H9 (cell line): ENCODE measurements around the gene CBR3. TPM values are rescaled to one million over a fixed set of nuclear protein-coding genes. Genes with fewer than 3 reads are reported as not detected.

Experiments
- DNase-seq: peaks from one replicate; pipeline ENCODE4 v3.0.0-alpha.2; 2017
- H2AFZ ChIP-seq: one replicate; pipeline ENCODE4 v1.6.1; 2013; ENCODE audit warnings: mild to moderate bottlenecking, low read length, control low read depth, moderate library complexity
- H2AK5ac ChIP-seq: 2 replicates; pipeline ENCODE4 v1.6.1; 2013; ENCODE audit warnings: low read length, control low read depth, mixed read lengths; ENCODE audit not compliant: insufficient read length
- H2BK120ac ChIP-seq: one replicate; pipeline ENCODE4 v1.6.1; 2013; ENCODE audit warnings: low read depth, mild to moderate bottlenecking, low read length, control low read depth, inconsistent platforms; ENCODE audit not compliant: poor library complexity, severe bottlenecking
- H2BK12ac ChIP-seq: 2 replicates; pipeline ENCODE4 v1.6.1; 2013; ENCODE audit warnings: low read length, control low read depth, mixed read lengths, low read depth; ENCODE audit not compliant: insufficient read length
- H2BK15ac ChIP-seq: 2 replicates; pipeline ENCODE4 v1.6.1; 2013; ENCODE audit warnings: low read depth, low read length, control low read depth
- H2BK20ac ChIP-seq: one replicate; pipeline ENCODE4 v1.6.1; 2013; ENCODE audit warnings: low read depth, mild to moderate bottlenecking, low read length, control low read depth, inconsistent platforms; ENCODE audit not compliant: poor library complexity, severe bottlenecking
- H2BK5ac ChIP-seq: 2 replicates; pipeline ENCODE4 v1.6.1; 2013; ENCODE audit warnings: low read length, control low read depth, mixed read lengths; ENCODE audit not compliant: insufficient read length
- H3K14ac ChIP-seq: 2 replicates; pipeline ENCODE4 v1.6.1; 2013; ENCODE audit warnings: low read length, control low read depth; ENCODE audit not compliant: insufficient read depth
- H3K18ac ChIP-seq: 2 replicates; pipeline ENCODE4 v1.6.1; 2013; ENCODE audit warnings: low read depth, mild to moderate bottlenecking, mixed read lengths, low read length, control low read depth; ENCODE audit not compliant: insufficient read length
- H3K23ac ChIP-seq: 2 replicates; pipeline ENCODE4 v1.6.1; 2013; ENCODE audit warnings: low read length, control low read depth, mixed read lengths, low read depth; ENCODE audit not compliant: insufficient read length
- H3K23me2 ChIP-seq: 2 replicates; pipeline ENCODE4 v1.6.1; 2013; ENCODE audit warnings: low read depth, mild to moderate bottlenecking, mixed read lengths, low read length, control low read depth; ENCODE audit not compliant: insufficient read length, poor library complexity, severe bottlenecking
- H3K27ac ChIP-seq: 2 replicates; pipeline ENCODE4 v1.5.1; 2013; ENCODE audit warnings: low read length, control low read depth, mixed read lengths, low read depth; ENCODE audit not compliant: insufficient read length
- H3K27me3 ChIP-seq: 2 replicates; pipeline ENCODE4 v1.6.1; 2013; ENCODE audit warnings: low read length, control low read depth, inconsistent platforms; ENCODE audit not compliant: insufficient read depth
- H3K4ac ChIP-seq: 2 replicates; pipeline ENCODE4 v1.6.1; 2013; ENCODE audit warnings: low read depth, mild to moderate bottlenecking, control low read depth, inconsistent platforms, low read length, moderate library complexity
- H3K4me1 ChIP-seq: 2 replicates; pipeline ENCODE4 v1.6.1; 2013; ENCODE audit warnings: low read length, control low read depth, inconsistent platforms; ENCODE audit not compliant: insufficient read depth
- H3K4me2 ChIP-seq: 2 replicates; pipeline ENCODE4 v1.6.1; 2013; ENCODE audit warnings: low read length, control low read depth, mixed read lengths; ENCODE audit not compliant: insufficient read length, insufficient read depth
- H3K56ac ChIP-seq: 2 replicates; pipeline ENCODE4 v1.6.1; 2013; ENCODE audit warnings: low read depth, mild to moderate bottlenecking, mixed read lengths, low read length, control low read depth; ENCODE audit not compliant: insufficient read length
- H3K79me1 ChIP-seq: 2 replicates; pipeline ENCODE4 v1.6.1; 2013; ENCODE audit warnings: low read depth, mild to moderate bottlenecking, moderate library complexity, low read length, control low read depth, inconsistent platforms; ENCODE audit not compliant: insufficient read depth, poor library complexity, severe bottlenecking
- H3K79me2 ChIP-seq: 2 replicates; pipeline ENCODE4 v1.6.1; 2013; ENCODE audit warnings: low read length, control low read depth, inconsistent platforms; ENCODE audit not compliant: insufficient read depth
- H3K9ac ChIP-seq: 2 replicates; pipeline ENCODE4 v1.6.1; 2013; ENCODE audit warnings: low read length, control low read depth, mixed read lengths; ENCODE audit not compliant: insufficient read length; ENCODE audit errors: extremely low read depth
- H3K9me3 ChIP-seq: one replicate; pipeline ENCODE4 v1.6.1; 2013; ENCODE audit warnings: low read depth, low read length, inconsistent platforms; ENCODE audit not compliant: control insufficient read depth
- H3T11ph ChIP-seq: one replicate; pipeline ENCODE4 v1.6.1; 2013; ENCODE audit warnings: mild to moderate bottlenecking, low read length, control low read depth, inconsistent platforms
- H4K20me1 ChIP-seq: one replicate; pipeline ENCODE4 v1.6.1; 2013; ENCODE audit not compliant: control insufficient read depth, insufficient read length, insufficient read depth
- H4K5ac ChIP-seq: 2 replicates; pipeline ENCODE4 v1.6.1; 2013; ENCODE audit warnings: low read depth, mild to moderate bottlenecking, mixed read lengths, low read length, control low read depth; ENCODE audit not compliant: insufficient read length
- H4K8ac ChIP-seq: replicated peaks from 2 replicates; pipeline ENCODE4 v1.6.1; 2013; ENCODE audit warnings: low read length, control low read depth, mixed read lengths, low read depth; ENCODE audit not compliant: insufficient read length
- H4K91ac ChIP-seq: 2 replicates; pipeline ENCODE4 v1.6.1; 2013; ENCODE audit warnings: low read depth, mild to moderate bottlenecking, moderate library complexity, mixed read lengths, low read length, control low read depth; ENCODE audit not compliant: insufficient read length
- H3K27ac Mint-ChIP-seq, 3 experiments: 2 replicates in 2 of 3; 3 replicates in 1 of 3; pipeline ENCODE4 v1.8.0; 2020 to 2021; ENCODE audit warnings: mixed read lengths in 3 of 3, mild to moderate bottlenecking in 1 of 3, moderate library complexity in 1 of 3
- H3K27me3 Mint-ChIP-seq: 2 replicates; pipeline ENCODE4 v1.8.0; 2021; ENCODE audit warnings: low read depth, mild to moderate bottlenecking, moderate library complexity, mixed read lengths
- H3K36me3 Mint-ChIP-seq, 3 experiments: 2 replicates in 2 of 3; 3 replicates in 1 of 3; pipeline ENCODE4 v1.8.0; 2020 to 2021; ENCODE audit warnings: low read depth in 3 of 3, mixed read lengths in 3 of 3; ENCODE audit not compliant: insufficient read depth in 1 of 3
- H3K4me1 Mint-ChIP-seq, 2 experiments: 2 replicates each; pipeline ENCODE4 v1.8.0; 2020; ENCODE audit warnings: mixed read lengths in 2 of 2
- H3K4me3 Mint-ChIP-seq, 2 experiments: 2 replicates in 1 of 2; 3 replicates in 1 of 2; pipeline ENCODE4 v1.8.0; 2020 to 2021; ENCODE audit warnings: mild to moderate bottlenecking in 2 of 2, mixed read lengths in 2 of 2, moderate library complexity in 1 of 2
- H3K9me3 Mint-ChIP-seq, 2 experiments: 2 replicates in 1 of 2; 3 replicates in 1 of 2; pipeline ENCODE4 v1.8.0; 2020; ENCODE audit warnings: mild to moderate bottlenecking in 2 of 2, mixed read lengths in 2 of 2, moderate library complexity in 1 of 2
- WGBS: extraction: QIAGEN DNeasy Blood & Tissue Kit; methylation state at CpG from one replicate; pipeline ENCODE4 v1.1.7; 2013; ENCODE audit warnings: missing lambda C conversion rate, low lambda C conversion rate, mixed read lengths; ENCODE audit not compliant: insufficient read length; ENCODE audit errors: extremely low coverage; 5-methylcytosine and 5-hydroxymethylcytosine counted together
- total RNA-seq: library from RNA; stranded (reverse); gene quantifications from 2 replicates; pipeline ENCODE4 v1.2.1, GENCODE V29; 2021
- TF ChIP-seq, protein P1 (sequence below): fragments of 200-600 bp; sonication (generic); conservative IDR thresholded peaks from 3 replicates; pipeline ENCODE4 v1.8.0; 2021; ENCODE audit warnings: antibody characterized with exemption, mild to moderate bottlenecking

Gene CBR3
- total RNA-seq, 1 experiment from 2014 or later: 2.4 TPM

- H3K9me3 Mint-ChIP-seq: no peaks in the 10 kb centered on the region
- Histone ChIP-seq H2AK5ac (no peak overlapping the region), H4K5ac (no peak overlapping the region), H3K79me2 (no peaks in the 10 kb centered on the region), H3K4me1 (peaks cover 3% of the 10 kb centered on the region; the same call in 1 of the 2 replicates), H2BK120ac (no peak overlapping the region), H2BK5ac (no peak overlapping the region), H3K9me3 (no peaks in the 10 kb centered on the region), H3K27ac (no peak overlapping the region), H4K20me1 (no peaks in the 10 kb centered on the region), H2BK15ac (no peak overlapping the region), H3K14ac (no peak overlapping the region), H3K9ac (no peak overlapping the region), H3K79me1 (no peaks in the 10 kb centered on the region), H3K23ac (no peak overlapping the region), H3K56ac (no peak overlapping the region), H4K91ac (no peak overlapping the region), H3K4ac (no peak overlapping the region), H2BK20ac (no peak overlapping the region), H3K18ac (no peak overlapping the region), H3K4me2 (no peak overlapping the region), H4K8ac (no peak overlapping the region), H2BK12ac (no peak overlapping the region), H3K27me3 (no peaks in the 10 kb centered on the region), H3K23me2 (no peaks in the 10 kb centered on the region), H3T11ph (no peak overlapping the region), H2AFZ (no peak overlapping the region)
- H3K27ac Mint-ChIP-seq: peak overlapping the region in 1 of 3 experiments; percentile 61; a peak in 1 of 7 replicates
- TF ChIP-seq, protein P1, sequence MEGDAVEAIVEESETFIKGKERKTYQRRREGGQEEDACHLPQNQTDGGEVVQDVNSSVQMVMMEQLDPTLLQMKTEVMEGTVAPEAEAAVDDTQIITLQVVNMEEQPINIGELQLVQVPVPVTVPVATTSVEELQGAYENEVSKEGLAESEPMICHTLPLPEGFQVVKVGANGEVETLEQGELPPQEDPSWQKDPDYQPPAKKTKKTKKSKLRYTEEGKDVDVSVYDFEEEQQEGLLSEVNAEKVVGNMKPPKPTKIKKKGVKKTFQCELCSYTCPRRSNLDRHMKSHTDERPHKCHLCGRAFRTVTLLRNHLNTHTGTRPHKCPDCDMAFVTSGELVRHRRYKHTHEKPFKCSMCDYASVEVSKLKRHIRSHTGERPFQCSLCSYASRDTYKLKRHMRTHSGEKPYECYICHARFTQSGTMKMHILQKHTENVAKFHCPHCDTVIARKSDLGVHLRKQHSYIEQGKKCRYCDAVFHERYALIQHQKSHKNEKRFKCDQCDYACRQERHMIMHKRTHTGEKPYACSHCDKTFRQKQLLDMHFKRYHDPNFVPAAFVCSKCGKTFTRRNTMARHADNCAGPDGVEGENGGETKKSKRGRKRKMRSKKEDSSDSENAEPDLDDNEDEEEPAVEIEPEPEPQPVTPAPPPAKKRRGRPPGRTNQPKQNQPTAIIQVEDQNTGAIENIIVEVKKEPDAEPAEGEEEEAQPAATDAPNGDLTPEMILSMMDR: no peak
- 0 out of 4 replicates have a peak, but pooled peaks cover 0 to 4% of the 10 kb centered on the region in 2 experiments for H3K4me1 Mint-ChIP-seq
- no peaks in the 10 kb centered on the region for H3K27me3 Mint-ChIP-seq
- peaks cover 6 to 25% (median 24%) of the 10 kb centered on the region in 3 experiments; a peak in 6 of 7 replicates for H3K36me3 Mint-ChIP-seq
- WGBS: no CpG with 5 or more reads among the region's 7 CpGs
- no peak overlapping the region for H3K4me3 Mint-ChIP-seq
- DNase-seq: peak; percentile 26
These were observed 31.8 kb downstream of the CBR3 start for GRCh38 chr21:36166705-36167104.
